NCI-H146 treated with DMSO at 0.1 percent for 48 hours (cell line): ENCODE measurements around the gene STOML2.
A peak's percentile ranks its signal among the peaks of the same experiment; 100 is the strongest.

Experiments used
- DNase-seq: peaks from one replicate; lab custom pipeline; 2025; ENCODE audit not compliant: unreplicated experiment; lab: John Stamatoyannopoulos, UW

STOML2 gene

GRCh38 chr9:35073279-35073612, 29.7 kb downstream of the STOML2 start:
- DNase-seq: no peak

- DNase-seq: peak; percentile 99
Measured at GRCh38 chr9:35072461-35073278, 30.3 kb downstream of the STOML2 start, which contains the start of gene VCP. VCP (minus strand) TSS chr9:35072625; CDS start chr9:35072353, 272 bp downstream.

GRCh38 chr9:35071814-35072460, 31.0 kb downstream of the STOML2 start:
- DNase-seq: peak; percentile 60

GRCh38 chr9:35070823-35071813, 31.8 kb downstream of the STOML2 start:
- no peak for DNase-seq

GRCh38 chr9:35069020-35069419, 33.9 kb downstream of the STOML2 start:
- DNase-seq: no peak

GRCh38 chr9:35067056-35067455, 35.9 kb downstream of the STOML2 start:
- DNase-seq: no peak

- DNase-seq: no peak
Measured at GRCh38 chr9:35060548-35061207, 42.3 kb downstream of the STOML2 start.

- no peak for DNase-seq
Measured at GRCh38 chr9:35059438-35059837, 43.5 kb downstream of the STOML2 start.

- no peak for DNase-seq
Measured at GRCh38 chr9:35057271-35057620, 45.7 kb downstream of the STOML2 start.

GRCh38 chr9:35056571-35057270, 46.2 kb downstream of the STOML2 start:
- DNase-seq: no peak

GRCh38 chr9:35054871-35055644, 47.9 kb downstream of the STOML2 start:
- DNase-seq: no peak

GRCh38 chr9:35054185-35054835, 48.6 kb downstream of the STOML2 start:
- no peak for DNase-seq

GRCh38 chr9:35051069-35051967, 51.6 kb downstream of the STOML2 start:
- peak; percentile 30 for DNase-seq
